Measurements from ENCODE around the gene AMIGO1.
"Not testable (repeated sequence)": the region's sequence is repeated elsewhere in the genome, so short reads cannot be mapped to it uniquely, and the experiment has no call there.

AMIGO1 gene

GRCh38 chr1:109483672-109484518 lies 25.6 kb downstream of the AMIGO1 start, which contains the start of gene ATXN7L2:
Gene ATXN7L2, plus strand, starts transcription at chr1:109483905. Its CDS starts 49 bp downstream, at chr1:109483954.
- peak; percentile 89 to 91 for DNase-seq (ENCODE audit: low read depth in 2 of 2)

DNA sequence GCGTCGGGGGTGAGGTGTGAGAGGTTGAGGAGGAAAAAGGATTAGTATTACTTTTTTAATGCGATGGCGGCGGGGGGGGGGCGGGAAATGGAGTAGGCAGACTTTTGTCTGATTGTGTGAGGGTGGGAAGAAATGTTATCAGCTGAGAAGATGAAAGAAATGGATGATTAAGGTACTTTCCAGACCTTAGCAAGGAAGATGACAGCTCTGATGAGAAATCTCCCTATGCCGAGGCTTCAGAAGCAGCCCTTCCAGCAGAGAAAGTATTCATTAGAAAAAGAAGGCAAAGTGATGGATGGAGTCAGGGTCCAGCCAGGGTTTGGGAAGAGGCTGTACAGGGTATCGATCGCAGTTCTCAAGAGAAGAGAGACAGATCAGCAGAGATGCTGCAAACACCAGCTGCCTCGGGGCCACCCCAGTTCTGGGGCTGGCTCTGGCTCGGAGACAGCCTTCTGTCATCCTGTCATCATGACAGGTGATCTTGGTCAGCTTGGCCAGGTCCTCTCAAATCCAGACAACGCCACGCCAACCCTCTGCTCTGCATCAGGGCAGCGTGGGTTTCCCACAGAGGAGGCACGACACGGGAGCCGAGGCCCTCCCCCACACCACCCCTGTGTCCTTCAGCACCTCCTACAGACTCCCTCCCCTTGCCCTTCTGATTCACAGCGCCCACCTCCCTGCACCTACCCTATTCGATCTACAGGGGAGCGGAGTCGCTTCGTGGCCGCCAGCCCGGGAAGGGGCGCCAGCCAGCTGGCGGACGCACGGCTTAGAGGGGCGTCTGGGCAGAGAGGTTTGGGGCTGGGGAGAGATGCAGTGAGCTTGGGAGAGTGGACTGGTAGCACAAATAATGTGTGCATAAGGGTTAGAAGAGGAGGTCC lies 26.5 kb downstream of the AMIGO1 start:
- DNase-seq (ENCODE audit: low read depth in 2 of 2), result no peak

- DNase-seq (ENCODE audit: low read depth in 2 of 2), result no peak
These were observed 27.3 kb downstream of the AMIGO1 start for GRCh38 chr1:109482242-109482641.

- DNase-seq (ENCODE audit: low read depth in 2 of 2), result no peak
These were observed 27.9 kb downstream of the AMIGO1 start for GRCh38 chr1:109481646-109482045.

- no peak for DNase-seq (ENCODE audit: low read depth in 2 of 2)
These were observed 29.6 kb downstream of the AMIGO1 start for GRCh38 chr1:109479901-109480300.

DNA sequence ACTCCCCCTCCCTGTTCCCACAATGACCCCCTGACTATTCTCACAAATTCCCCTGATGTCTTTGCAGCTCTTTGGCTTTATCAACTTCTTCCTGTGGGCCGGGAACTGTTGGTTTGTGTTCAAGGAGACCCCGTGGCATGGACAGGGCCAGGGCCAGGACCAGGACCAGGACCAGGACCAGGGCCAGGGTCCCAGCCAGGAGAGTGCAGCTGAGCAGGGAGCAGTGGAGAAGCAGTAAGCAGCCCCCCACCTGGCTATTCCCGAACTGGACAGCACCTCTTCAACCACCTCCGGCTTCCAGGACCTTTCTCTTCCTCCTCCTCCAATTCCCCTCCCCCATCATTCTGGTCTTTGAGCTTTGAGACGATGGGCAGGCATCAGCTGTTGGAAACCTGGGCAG lies 30.2 kb downstream of the AMIGO1 start:
- no peak for DNase-seq (ENCODE audit: low read depth in 2 of 2)

DNA sequence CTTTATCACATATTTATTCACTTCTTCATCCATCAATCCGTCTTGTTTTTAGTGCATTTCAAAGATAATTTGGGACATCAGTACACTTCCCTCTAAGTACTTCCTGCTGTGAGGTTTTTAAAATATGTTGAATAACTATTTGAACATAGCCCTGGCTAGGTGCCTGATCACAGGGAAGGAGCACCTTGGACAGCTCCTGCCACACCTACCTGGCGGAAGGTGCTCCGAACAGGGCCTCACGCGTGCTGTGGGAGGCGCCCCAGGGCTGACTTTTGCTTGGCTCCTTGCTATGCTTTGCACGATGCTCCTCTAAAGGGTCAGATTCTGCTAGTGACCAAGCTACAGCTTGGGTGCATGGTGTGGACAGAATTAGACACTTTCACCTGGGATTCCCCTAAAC lies 30.7 kb downstream of the AMIGO1 start:
- DNase-seq (ENCODE audit: low read depth in 2 of 2), result no peak

DNA sequence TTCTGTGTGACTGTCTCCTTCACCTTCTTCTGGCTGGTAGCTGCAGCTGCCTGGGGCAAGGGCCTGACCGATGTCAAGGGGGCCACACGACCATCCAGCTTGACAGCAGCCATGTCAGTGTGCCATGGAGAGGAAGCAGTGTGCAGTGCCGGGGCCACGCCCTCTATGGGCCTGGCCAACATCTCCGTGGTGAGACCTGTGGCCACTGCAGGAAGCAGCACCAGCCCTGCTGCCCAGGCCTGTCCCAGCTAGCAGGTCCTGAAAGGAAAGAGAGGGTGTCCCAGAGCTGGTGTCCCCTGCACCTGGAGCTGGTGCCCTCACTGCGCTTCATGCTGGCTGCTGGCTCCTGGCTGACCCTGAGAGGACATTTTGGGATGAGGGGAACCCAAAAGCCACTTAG lies 31.7 kb downstream of the AMIGO1 start:
- no peak for DNase-seq (ENCODE audit: low read depth in 2 of 2)

- no peak for DNase-seq (ENCODE audit: low read depth in 2 of 2)
These were observed 32.7 kb downstream of the AMIGO1 start for GRCh38 chr1:109476825-109477224.

GRCh38 chr1:109475261-109475660 lies 34.3 kb downstream of the AMIGO1 start:
- DNase-seq (ENCODE audit: low read depth in 2 of 2), result no peak

GRCh38 chr1:109474697-109475096 lies 34.8 kb downstream of the AMIGO1 start:
- DNase-seq (ENCODE audit: low read depth in 2 of 2), result no peak

DNA sequence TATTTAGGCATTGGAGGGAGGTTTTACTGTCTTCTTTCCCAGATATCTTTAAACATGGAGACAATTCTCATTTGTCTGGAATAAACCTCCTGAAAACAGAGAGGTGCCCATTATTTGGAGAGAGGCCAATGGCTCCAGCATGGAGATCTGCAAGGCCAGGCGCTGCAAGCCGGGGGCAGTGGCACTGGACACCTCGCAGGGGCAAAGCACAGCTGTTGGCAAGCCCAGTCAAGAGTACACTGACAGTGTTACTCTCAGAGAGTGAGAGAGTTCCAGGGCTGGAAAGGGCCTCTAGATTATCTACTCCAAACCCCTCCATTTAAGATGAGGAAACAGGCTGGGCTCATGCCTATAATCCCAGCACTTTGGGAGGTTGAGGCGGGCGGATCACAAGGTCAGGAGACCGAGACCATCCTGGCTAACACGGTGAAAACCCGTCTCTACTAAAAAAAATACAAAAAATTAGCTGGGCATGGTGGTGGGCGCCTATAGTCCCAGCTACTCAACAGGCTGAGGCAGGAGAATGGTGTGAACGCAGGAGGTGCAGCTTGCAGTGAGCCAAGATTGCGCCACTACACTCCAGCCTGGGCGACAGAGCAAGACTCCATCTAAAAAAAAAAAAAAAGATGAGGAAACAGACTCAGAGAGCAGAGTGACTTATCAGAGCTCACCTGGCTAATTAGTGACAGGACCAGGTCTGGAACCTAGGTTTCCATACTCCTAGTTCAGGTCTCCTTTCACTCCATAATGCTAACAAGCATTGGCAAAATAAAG lies 36.1 kb downstream of the AMIGO1 start:
- not testable (repeated sequence) for DNase-seq (ENCODE audit: low read depth in 2 of 2)

DNA sequence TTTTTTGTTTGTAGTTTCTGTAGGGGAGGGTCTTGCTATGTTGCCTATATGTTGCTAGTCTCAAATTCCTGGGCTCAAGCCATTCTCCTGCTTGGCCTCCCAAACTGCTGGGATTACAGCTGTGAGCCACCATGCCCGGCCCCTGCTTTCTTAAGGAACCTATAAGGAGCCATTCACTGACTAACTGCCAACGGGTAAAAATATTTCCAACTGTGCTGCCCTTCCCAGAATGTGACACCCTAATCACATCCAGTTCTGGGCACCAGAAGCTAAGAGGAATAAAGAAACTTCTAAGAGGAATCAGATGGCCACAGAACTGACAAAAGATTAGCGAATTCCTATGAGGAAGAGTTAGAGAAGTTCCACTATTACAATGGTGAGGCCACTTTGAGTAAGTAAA lies 36.7 kb downstream of the AMIGO1 start:
- DNase-seq (ENCODE audit: low read depth in 2 of 2), result no peak

DNA sequence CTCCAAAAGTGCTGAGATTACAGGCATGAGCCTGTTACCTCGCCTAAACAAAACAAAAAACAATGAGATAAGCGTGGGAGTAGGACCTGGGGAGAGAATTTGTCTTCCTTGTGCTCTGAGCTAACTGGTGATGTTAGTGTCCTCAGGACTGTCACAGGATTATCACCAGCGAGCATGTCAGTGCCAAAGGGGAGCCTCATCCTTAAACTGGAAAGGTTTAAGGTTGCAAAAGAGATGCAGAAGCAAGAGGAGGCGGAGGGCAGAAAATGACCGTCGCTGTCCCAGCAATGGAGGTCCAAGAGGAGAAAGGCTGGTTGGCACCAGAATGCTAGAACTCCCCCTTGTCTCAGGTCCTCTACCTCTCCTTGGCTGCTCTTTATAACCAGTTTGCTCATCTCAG lies 39.3 kb downstream of the AMIGO1 start:
- DNase-seq (ENCODE audit: low read depth in 2 of 2), result no peak

- DNase-seq (ENCODE audit: low read depth in 2 of 2), result no peak
These were observed 40.6 kb downstream of the AMIGO1 start for GRCh38 chr1:109468903-109469302.

- DNase-seq (ENCODE audit: low read depth in 2 of 2), result no peak
These were observed 41.5 kb downstream of the AMIGO1 start for GRCh38 chr1:109468061-109468460.

GRCh38 chr1:109467301-109467777 lies 42.2 kb downstream of the AMIGO1 start:
- no peak for DNase-seq (ENCODE audit: low read depth in 2 of 2)

GRCh38 chr1:109466452-109467300 lies 42.9 kb downstream of the AMIGO1 start, which contains the start of gene SYPL2:
Gene SYPL2, plus strand, starts transcription at chr1:109466546. Its CDS starts 298 bp downstream, at chr1:109466844.
- no peak for DNase-seq (ENCODE audit: low read depth in 2 of 2)

- no peak for DNase-seq (ENCODE audit: low read depth in 2 of 2)
These were observed 43.4 kb downstream of the AMIGO1 start for GRCh38 chr1:109466125-109466451.

DNA sequence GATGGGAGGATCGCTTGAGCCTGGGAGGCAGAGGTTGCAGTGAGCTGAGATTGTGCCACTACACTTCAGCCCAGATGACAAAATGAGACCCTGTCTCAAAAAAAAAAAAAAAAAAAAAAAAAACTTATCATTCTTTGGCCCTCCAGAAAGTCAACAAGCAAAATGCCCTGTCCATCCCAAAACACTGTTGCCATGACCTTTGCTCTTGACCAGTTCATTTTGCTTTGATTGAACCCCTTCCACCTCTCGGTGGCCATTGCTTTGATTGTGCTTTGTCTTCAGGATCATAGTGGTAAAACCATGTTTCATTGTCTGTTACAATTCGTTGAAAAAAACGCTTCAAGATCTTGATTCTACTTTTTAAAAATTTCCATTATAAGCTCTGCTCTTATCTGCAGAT lies 51.7 kb downstream of the AMIGO1 start:
- no peak for DNase-seq (ENCODE audit: low read depth in 2 of 2)

Measured in stimulated activated CD8-positive, alpha-beta memory T cell treated with anti-CD3 and anti-CD28 coated beads, Interleukin-15, amount 100 ng/mL, for 48 hours (primary cell).